NCI-H345 (cell line): ENCODE data around the gene KLRC1.
A peak's percentile ranks its signal among the peaks of the same experiment; 100 is the strongest.
"Not testable (repeated sequence)": the region's sequence is repeated elsewhere in the genome, so short reads cannot be mapped to it uniquely, and the experiment has no call there.

ENCODE experiments used
- DNase-seq: peaks from one replicate; lab custom pipeline; 2025; lab: John Stamatoyannopoulos, UW

KLRC1 gene

GRCh38 chr12:10420334-10420733 lies 32.8 kb downstream of the KLRC1 start, which contains the start of gene KLRC3:
TSS of gene KLRC3 (minus strand) at chr12:10420595. CDS start at chr12:10420550, 45 bp downstream.
- not testable (repeated sequence) for DNase-seq

DNA sequence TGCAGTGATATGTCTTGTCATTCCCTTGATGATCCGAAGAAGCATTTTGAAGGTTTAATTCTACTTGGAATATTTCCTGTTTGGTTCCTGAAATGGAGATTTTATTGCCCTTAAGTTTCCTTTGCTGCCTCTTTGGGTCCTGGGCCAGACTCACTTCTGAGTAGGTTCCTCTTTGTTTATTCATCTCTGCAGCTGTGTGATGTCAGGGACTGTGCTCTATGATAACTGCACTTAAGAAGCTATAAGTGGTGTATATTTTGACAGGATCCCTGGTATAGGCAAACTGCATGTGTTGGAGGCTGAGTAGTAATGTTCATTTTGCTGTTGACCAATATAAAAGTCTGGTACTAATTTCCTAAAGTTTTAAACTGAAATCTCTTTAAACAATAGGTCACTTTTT lies 43.8 kb downstream of the KLRC1 start, which contains the start of gene KLRC4:
Gene KLRC4 (minus strand): TSS at position 366 of the 400 bp plus-strand sequence. CDS start 182 bp downstream, at position 184.
- peak; percentile 22 for DNase-seq

DNA sequence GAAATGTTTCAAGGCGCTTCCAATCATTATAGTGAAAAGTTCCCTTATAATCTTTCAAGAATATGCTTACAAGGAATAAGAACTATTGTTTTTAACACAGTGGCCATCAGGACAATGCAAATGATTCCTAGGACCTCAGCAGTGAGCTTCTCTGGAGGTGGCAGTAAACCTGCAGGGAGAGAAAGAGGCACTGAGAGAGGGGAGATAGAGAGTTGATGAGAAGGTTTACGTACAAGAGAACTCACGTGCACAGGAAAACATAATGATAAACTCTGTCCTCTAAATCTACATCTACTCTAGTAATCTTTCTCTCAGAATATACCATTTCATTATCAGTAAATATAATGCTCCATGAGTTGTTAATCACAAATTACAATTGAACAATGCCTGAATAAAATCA lies 44.3 kb downstream of the KLRC1 start:
- DNase-seq, result no peak

DNA sequence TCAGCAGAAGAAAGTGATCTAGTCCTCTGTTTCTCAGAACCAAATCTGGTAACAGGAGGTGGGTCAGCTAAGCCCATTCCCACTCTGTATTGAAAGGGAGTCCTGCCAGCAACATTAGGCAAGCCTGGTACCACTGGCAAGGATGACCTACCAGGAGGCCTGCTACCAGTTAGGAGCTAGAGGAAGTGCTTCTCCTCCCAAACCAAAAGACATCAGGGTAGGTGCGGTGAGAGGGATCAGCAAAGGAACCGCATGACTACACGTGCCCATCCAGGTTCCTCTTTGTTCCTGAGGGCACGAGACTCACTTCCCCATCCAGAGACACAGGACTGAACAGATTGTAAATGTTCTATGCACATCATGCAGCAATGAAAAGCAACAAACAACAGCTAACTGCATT lies 46.5 kb downstream of the KLRC1 start:
- DNase-seq, result no peak

- no peak for DNase-seq
Observed at GRCh38 chr12:10405294-10405693, 47.9 kb downstream of the KLRC1 start.

DNA sequence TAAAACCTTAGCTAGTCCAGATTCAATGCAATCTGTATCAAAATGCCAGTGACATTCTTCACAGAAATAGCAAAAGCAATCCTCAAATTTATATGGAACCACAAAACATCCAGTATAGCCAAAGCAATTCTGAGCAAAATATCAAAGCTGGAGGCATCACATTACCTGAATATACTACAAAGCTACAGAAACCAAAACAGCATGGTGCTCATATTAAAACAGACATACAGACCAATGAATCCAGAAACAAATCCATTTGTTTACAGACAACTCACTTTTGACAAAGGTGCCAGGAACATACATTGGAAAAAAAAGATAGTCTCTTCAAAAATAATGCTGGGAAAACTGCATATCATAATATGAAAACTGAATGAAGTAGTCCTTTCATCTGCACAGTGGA lies 48.4 kb downstream of the KLRC1 start:
- DNase-seq, result no peak

DNA sequence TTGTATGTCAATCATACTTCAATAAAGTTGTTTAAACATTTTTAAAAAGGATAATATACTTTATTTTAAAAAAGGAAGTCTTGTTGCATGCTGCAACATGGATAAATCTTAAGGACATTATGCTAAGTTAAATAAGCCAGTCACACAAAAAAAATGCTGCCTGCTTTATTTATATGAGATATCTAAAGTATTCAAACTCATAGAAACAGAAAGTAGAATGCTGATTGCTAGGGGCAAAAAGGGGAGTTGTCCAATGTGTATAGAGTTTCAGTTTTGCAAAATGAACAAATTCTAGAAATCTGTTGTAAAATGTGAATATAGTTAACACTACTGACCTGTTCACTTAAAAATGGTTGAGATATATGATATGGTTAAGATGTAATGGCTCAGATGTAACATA lies 52.3 kb downstream of the KLRC1 start:
- no peak for DNase-seq

DNA sequence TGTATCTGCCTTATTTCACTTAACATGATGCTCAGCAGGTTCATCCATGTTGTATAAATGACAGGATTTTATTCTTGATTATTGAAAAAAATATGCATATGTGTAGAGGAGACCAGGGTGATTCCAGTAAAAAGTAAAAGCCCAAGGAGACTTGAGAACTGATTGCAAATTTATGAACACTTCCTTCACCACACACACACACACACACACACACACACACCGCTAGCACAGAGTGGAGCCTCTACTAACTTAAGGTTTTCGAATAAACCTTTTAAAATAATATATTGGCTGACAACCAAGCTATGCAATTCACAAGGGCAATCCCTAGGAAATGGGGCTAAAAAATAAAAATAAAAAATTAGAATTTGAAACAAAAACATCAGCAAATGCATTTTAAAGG lies 55.0 kb downstream of the KLRC1 start:
- no peak for DNase-seq

- no peak for DNase-seq
Observed at GRCh38 chr12:10397296-10397695, 55.9 kb downstream of the KLRC1 start.

- not testable (repeated sequence) for DNase-seq
Observed at GRCh38 chr12:10396176-10396575, 57.0 kb downstream of the KLRC1 start.
